Measurements from ENCODE around the gene ADAMTSL4.

ADAMTSL4 gene

GRCh38 chr1:150553392-150554085, 4.3 kb downstream of the ADAMTSL4 start:
- no peak overlapping the region for H2AFZ ChIP-seq (ENCODE audit: low read depth, low read length)
- peak overlapping the region in 1 of 2 experiments; percentile 82 for H3K18ac ChIP-seq (ENCODE audit: low read depth in 1 of 2, low read length in 2 of 2)
- peaks cover 32% of the 10 kb centered on the region for H3K4me1 ChIP-seq (ENCODE audit: control insufficient read depth, insufficient read depth, low read depth, low read length)
- H3K9me3 ChIP-seq (ENCODE audit: control insufficient read depth, low read length): no peaks in the 10 kb centered on the region
- H2AK5ac ChIP-seq (ENCODE audit: low read length, severe bottlenecking): no peak overlapping the region
- H4K8ac ChIP-seq (ENCODE audit: low read length): peak overlapping the region; percentile 46
- H3K36me3 ChIP-seq (ENCODE audit: control insufficient read depth in 1 of 2, insufficient read depth in 2 of 2, low read depth in 1 of 2, low read length in 2 of 2): peaks cover 33 to 46% of the 10 kb centered on the region in 2 experiments
- peak overlapping the region; percentile 74 for H3K9ac ChIP-seq (ENCODE audit: low read length)
- peaks cover 19% of the 10 kb centered on the region for H3K79me1 ChIP-seq (replicated peaks; ENCODE audit: low read length, poor library complexity, severe bottlenecking)
- H2BK120ac ChIP-seq (ENCODE audit: low read depth, low read length): no peak overlapping the region
- H2BK12ac ChIP-seq (ENCODE audit: low read length in 2 of 2): peak overlapping the region in 1 of 2 experiments; percentile 7
- peak overlapping the region in 1 of 2 experiments; percentile 76 for H3K14ac ChIP-seq (ENCODE audit: low read length in 2 of 2)
- no peak overlapping the region for H3K4me2 ChIP-seq (ENCODE audit: low read length, poor library complexity, severe bottlenecking)
- peak overlapping the region; percentile 85 for H4K91ac ChIP-seq (ENCODE audit: low read length)
- H2BK15ac ChIP-seq (ENCODE audit: low read depth, poor library complexity, severe bottlenecking): peak overlapping the region; percentile 82
- H2BK5ac ChIP-seq (ENCODE audit: low read depth, low read length, poor library complexity, severe bottlenecking): no peak overlapping the region
- no peak overlapping the region for H3K23ac ChIP-seq (ENCODE audit: low read length in 2 of 2)
- 95% methylated on average over 23 of the region's 23 CpGs for WGBS
- H3K4me3 ChIP-seq (ENCODE audit: insufficient read depth in 1 of 2, low read depth in 1 of 2, low read length in 2 of 2): no peak overlapping the region
- peak overlapping the region; percentile 67 to 80 for H3K4ac ChIP-seq (ENCODE audit: low read depth in 1 of 2, low read length in 2 of 2)
- H3K27ac ChIP-seq (ENCODE audit: low read length, poor library complexity, severe bottlenecking): no peak overlapping the region
- H3K27me3 ChIP-seq (ENCODE audit: control insufficient read depth in 1 of 2, insufficient read depth in 1 of 2, low read length in 2 of 2): no peaks in the 10 kb centered on the region
- peak; percentile 25 for DNase-seq

- WGBS: 94% methylated on average over 5 of the region's 8 CpGs
- H2BK12ac ChIP-seq (ENCODE audit: low read length in 2 of 2): no peak overlapping the region
- peaks cover 24% of the 10 kb centered on the region for H3K79me1 ChIP-seq (replicated peaks; ENCODE audit: low read length, poor library complexity, severe bottlenecking)
- no peak overlapping the region for H3K4ac ChIP-seq (ENCODE audit: low read depth in 1 of 2, low read length in 2 of 2)
- H2AFZ ChIP-seq (ENCODE audit: low read depth, low read length): no peak overlapping the region
- H3K4me1 ChIP-seq (ENCODE audit: control insufficient read depth, insufficient read depth, low read depth, low read length): peaks cover 33% of the 10 kb centered on the region
- no peak overlapping the region for H3K4me3 ChIP-seq (ENCODE audit: insufficient read depth in 1 of 2, low read depth in 1 of 2, low read length in 2 of 2)
- H2AK5ac ChIP-seq (ENCODE audit: low read length, severe bottlenecking): no peak overlapping the region
- no peak overlapping the region for H3K4me2 ChIP-seq (ENCODE audit: low read length, poor library complexity, severe bottlenecking)
- H3K36me3 ChIP-seq (ENCODE audit: control insufficient read depth in 1 of 2, insufficient read depth in 2 of 2, low read depth in 1 of 2, low read length in 2 of 2): peaks cover 34 to 52% of the 10 kb centered on the region in 2 experiments
- H3K18ac ChIP-seq (ENCODE audit: low read depth in 1 of 2, low read length in 2 of 2): peak overlapping the region in 1 of 2 experiments; percentile 26
- H3K9ac ChIP-seq (ENCODE audit: low read length): peak overlapping the region; percentile 74
- H3K14ac ChIP-seq (ENCODE audit: low read length in 2 of 2): no peak overlapping the region
- H2BK15ac ChIP-seq (ENCODE audit: low read depth, poor library complexity, severe bottlenecking): no peak overlapping the region
- no peak overlapping the region for H3K27ac ChIP-seq (ENCODE audit: low read length, poor library complexity, severe bottlenecking)
- H2BK5ac ChIP-seq (ENCODE audit: low read depth, low read length, poor library complexity, severe bottlenecking): no peak overlapping the region
- H2BK120ac ChIP-seq (ENCODE audit: low read depth, low read length): no peak overlapping the region
- no peak overlapping the region for H4K8ac ChIP-seq (ENCODE audit: low read length)
- DNase-seq: peak; percentile 15
- H3K27me3 ChIP-seq (ENCODE audit: control insufficient read depth in 1 of 2, insufficient read depth in 1 of 2, low read length in 2 of 2): no peaks in the 10 kb centered on the region
- H3K23ac ChIP-seq (ENCODE audit: low read length in 2 of 2): no peak overlapping the region
- no peaks in the 10 kb centered on the region for H3K9me3 ChIP-seq (ENCODE audit: control insufficient read depth, low read length)
- H4K91ac ChIP-seq (ENCODE audit: low read length): no peak overlapping the region
These were observed 4.9 kb downstream of the ADAMTSL4 start for GRCh38 chr1:150554086-150554452.

- no peak overlapping the region for H2BK5ac ChIP-seq (ENCODE audit: low read depth, low read length, poor library complexity, severe bottlenecking)
- no peak overlapping the region for H2BK15ac ChIP-seq (ENCODE audit: low read depth, poor library complexity, severe bottlenecking)
- WGBS: 97% methylated on average over 19 of the region's 19 CpGs
- no peak overlapping the region for H2BK120ac ChIP-seq (ENCODE audit: low read depth, low read length)
- H4K91ac ChIP-seq (ENCODE audit: low read length): peak overlapping the region; percentile 0
- H3K27me3 ChIP-seq (ENCODE audit: control insufficient read depth in 1 of 2, insufficient read depth in 1 of 2, low read length in 2 of 2): no peaks in the 10 kb centered on the region
- DNase-seq: peak; percentile 43
- H2AFZ ChIP-seq (ENCODE audit: low read depth, low read length): no peak overlapping the region
- H3K14ac ChIP-seq (ENCODE audit: low read length in 2 of 2): peak overlapping the region in 1 of 2 experiments; percentile 5
- H2BK12ac ChIP-seq (ENCODE audit: low read length in 2 of 2): no peak overlapping the region
- no peak overlapping the region for H3K9ac ChIP-seq (ENCODE audit: low read length)
- peaks cover 40% of the 10 kb centered on the region for H3K4me1 ChIP-seq (ENCODE audit: control insufficient read depth, insufficient read depth, low read depth, low read length)
- no peak overlapping the region for H3K4me2 ChIP-seq (ENCODE audit: low read length, poor library complexity, severe bottlenecking)
- H3K79me1 ChIP-seq (replicated peaks; ENCODE audit: low read length, poor library complexity, severe bottlenecking): peaks cover 36% of the 10 kb centered on the region
- no peak overlapping the region for H3K4ac ChIP-seq (ENCODE audit: low read depth in 1 of 2, low read length in 2 of 2)
- H3K23ac ChIP-seq (ENCODE audit: low read length in 2 of 2): no peak overlapping the region
- H3K36me3 ChIP-seq (ENCODE audit: control insufficient read depth in 1 of 2, insufficient read depth in 2 of 2, low read depth in 1 of 2, low read length in 2 of 2): peaks cover 41 to 58% of the 10 kb centered on the region in 2 experiments
- no peaks in the 10 kb centered on the region for H3K9me3 ChIP-seq (ENCODE audit: control insufficient read depth, low read length)
- H3K27ac ChIP-seq (ENCODE audit: low read length, poor library complexity, severe bottlenecking): no peak overlapping the region
- H3K4me3 ChIP-seq (ENCODE audit: insufficient read depth in 1 of 2, low read depth in 1 of 2, low read length in 2 of 2): no peak overlapping the region
- no peak overlapping the region for H4K8ac ChIP-seq (ENCODE audit: low read length)
- H3K18ac ChIP-seq (ENCODE audit: low read depth in 1 of 2, low read length in 2 of 2): no peak overlapping the region
- H2AK5ac ChIP-seq (ENCODE audit: low read length, severe bottlenecking): no peak overlapping the region
These were observed 6.2 kb downstream of the ADAMTSL4 start for GRCh38 chr1:150555198-150555970.

All from mesenchymal stem cell (in vitro differentiated cells and primary cell).